Activated naive CD8-positive, alpha-beta T cell (primary cell): ENCODE measurements around the gene LIN28B.
"Not testable (repeated sequence)": the region's sequence is repeated elsewhere in the genome, so short reads cannot be mapped to it uniquely, and the experiment has no call there.

Experiments
- H3K27ac Mint-ChIP-seq: one replicate; pipeline ENCODE4 v1.8.0; 2021; ENCODE audit warnings: mixed read lengths
- H3K27me3 Mint-ChIP-seq: one replicate; pipeline ENCODE4 v1.8.0; 2021; ENCODE audit warnings: mixed read lengths
- H3K36me3 Mint-ChIP-seq: one replicate; pipeline ENCODE4 v1.8.0; 2021; ENCODE audit warnings: mixed read lengths
- H3K4me1 Mint-ChIP-seq: one replicate; pipeline ENCODE4 v1.8.0; 2021; ENCODE audit warnings: low read depth, mixed read lengths
- H3K4me3 Mint-ChIP-seq: one replicate; pipeline ENCODE4 v1.8.0; 2021; ENCODE audit warnings: mild to moderate bottlenecking, mixed read lengths
- H3K9me3 Mint-ChIP-seq: one replicate; pipeline ENCODE4 v1.8.0; 2021; ENCODE audit warnings: low read depth, mixed read lengths

LIN28B gene

GRCh38 chr6:105057160-105057559, 100.3 kb downstream of the LIN28B start:
- Mint-ChIP-seq H3K36me3 (no peaks in the 10 kb centered on the region), H3K4me3 (no peak overlapping the region), H3K27ac (no peak overlapping the region), H3K27me3 (peaks cover 14% of the 10 kb centered on the region), H3K9me3 (peaks cover 7% of the 10 kb centered on the region), H3K4me1 (no peaks in the 10 kb centered on the region)

GRCh38 chr6:105058316-105058715, 101.4 kb downstream of the LIN28B start:
- H3K4me1 Mint-ChIP-seq, result no peaks in the 10 kb centered on the region
- peaks cover 7% of the 10 kb centered on the region for H3K9me3 Mint-ChIP-seq
- no peak overlapping the region for H3K4me3 Mint-ChIP-seq
- H3K27ac Mint-ChIP-seq, result no peak overlapping the region
- peaks cover 17% of the 10 kb centered on the region for H3K27me3 Mint-ChIP-seq
- H3K36me3 Mint-ChIP-seq, result no peaks in the 10 kb centered on the region

- Mint-ChIP-seq H3K4me1 (no peaks in the 10 kb centered on the region), H3K27me3 (peaks cover 17% of the 10 kb centered on the region)
These were observed 101.9 kb downstream of the LIN28B start for GRCh38 chr6:105058846-105059245.

GRCh38 chr6:105066233-105066632, 109.3 kb downstream of the LIN28B start:
- Mint-ChIP-seq H3K4me3 (no peak overlapping the region), H3K9me3 (no peaks in the 10 kb centered on the region), H3K27ac (no peak overlapping the region), H3K27me3 (peaks cover 25% of the 10 kb centered on the region), H3K4me1 (no peaks in the 10 kb centered on the region), H3K36me3 (no peaks in the 10 kb centered on the region)

More at GRCh38 chr6:105058846-105059245, 101.9 kb downstream of the LIN28B start:
- no peaks in the 10 kb centered on the region for H3K36me3 Mint-ChIP-seq
- H3K4me3 Mint-ChIP-seq, result no peak overlapping the region
- H3K9me3 Mint-ChIP-seq, result peaks cover 7% of the 10 kb centered on the region
- H3K27ac Mint-ChIP-seq, result no peak overlapping the region

GRCh38 chr6:105066836-105067235, 109.9 kb downstream of the LIN28B start:
- Mint-ChIP-seq H3K27ac (no peak overlapping the region), H3K4me1 (no peaks in the 10 kb centered on the region), H3K9me3 (no peaks in the 10 kb centered on the region), H3K36me3 (no peaks in the 10 kb centered on the region), H3K4me3 (no peak overlapping the region), H3K27me3 (peaks cover 25% of the 10 kb centered on the region)

GRCh38 chr6:105067329-105067728, 110.4 kb downstream of the LIN28B start:
- H3K4me1 Mint-ChIP-seq, result no peaks in the 10 kb centered on the region
- peaks cover 23% of the 10 kb centered on the region for H3K27me3 Mint-ChIP-seq
- no peaks in the 10 kb centered on the region for H3K36me3 Mint-ChIP-seq
- H3K27ac Mint-ChIP-seq, result no peak overlapping the region
- no peaks in the 10 kb centered on the region for H3K9me3 Mint-ChIP-seq
- H3K4me3 Mint-ChIP-seq, result no peak overlapping the region

GRCh38 chr6:105068407-105068806, 111.5 kb downstream of the LIN28B start:
- Mint-ChIP-seq H3K36me3 (no peaks in the 10 kb centered on the region), H3K4me3 (no peak overlapping the region), H3K27ac (no peak overlapping the region)

GRCh38 chr6:105069821-105070445, 113.0 kb downstream of the LIN28B start:
- Mint-ChIP-seq H3K36me3 (no peaks in the 10 kb centered on the region), H3K27me3 (peaks cover 16% of the 10 kb centered on the region), H3K4me3 (no peak overlapping the region), H3K4me1 (no peaks in the 10 kb centered on the region), H3K9me3 (no peaks in the 10 kb centered on the region), H3K27ac (no peak overlapping the region)

More at GRCh38 chr6:105068407-105068806, 111.5 kb downstream of the LIN28B start:
- Mint-ChIP-seq H3K4me1 (no peaks in the 10 kb centered on the region), H3K9me3 (no peaks in the 10 kb centered on the region), H3K27me3 (peaks cover 21% of the 10 kb centered on the region)

- H3K36me3 Mint-ChIP-seq, result no peaks in the 10 kb centered on the region
- peaks cover 6% of the 10 kb centered on the region for H3K27me3 Mint-ChIP-seq
- no peaks in the 10 kb centered on the region for H3K9me3 Mint-ChIP-seq
- H3K4me1 Mint-ChIP-seq, result no peaks in the 10 kb centered on the region
- H3K27ac Mint-ChIP-seq, result no peak overlapping the region
- no peak overlapping the region for H3K4me3 Mint-ChIP-seq
These were observed 115.9 kb downstream of the LIN28B start for GRCh38 chr6:105072798-105073199.

- Mint-ChIP-seq H3K36me3 (no peaks in the 10 kb centered on the region), H3K27me3 (peaks cover 6% of the 10 kb centered on the region), H3K9me3 (no peaks in the 10 kb centered on the region), H3K27ac (no peak overlapping the region), H3K4me3 (no peak overlapping the region), H3K4me1 (no peaks in the 10 kb centered on the region)
These were observed 118.3 kb downstream of the LIN28B start for GRCh38 chr6:105075210-105075609.

- H3K27me3 Mint-ChIP-seq, H3K4me1 Mint-ChIP-seq: not testable (repeated sequence)
These were observed 119.5 kb downstream of the LIN28B start for GRCh38 chr6:105076418-105076817.

GRCh38 chr6:105077596-105078385, 120.9 kb downstream of the LIN28B start:
- H3K9me3 Mint-ChIP-seq, result no peaks in the 10 kb centered on the region
- H3K27ac Mint-ChIP-seq, result no peak overlapping the region
- H3K36me3 Mint-ChIP-seq, result no peaks in the 10 kb centered on the region
- no peak overlapping the region for H3K4me3 Mint-ChIP-seq
- H3K27me3 Mint-ChIP-seq, result peaks cover 5% of the 10 kb centered on the region
- H3K4me1 Mint-ChIP-seq, result no peaks in the 10 kb centered on the region

More at GRCh38 chr6:105076418-105076817, 119.5 kb downstream of the LIN28B start:
- not testable (repeated sequence) for H3K36me3 Mint-ChIP-seq, H3K9me3 Mint-ChIP-seq, H3K27ac Mint-ChIP-seq, H3K4me3 Mint-ChIP-seq

- no peak overlapping the region for H3K27ac Mint-ChIP-seq
- H3K27me3 Mint-ChIP-seq, result peaks cover 5% of the 10 kb centered on the region
- no peaks in the 10 kb centered on the region for H3K4me1 Mint-ChIP-seq
- no peaks in the 10 kb centered on the region for H3K9me3 Mint-ChIP-seq
- no peaks in the 10 kb centered on the region for H3K36me3 Mint-ChIP-seq
- H3K4me3 Mint-ChIP-seq, result no peak overlapping the region
These were observed 121.4 kb downstream of the LIN28B start for GRCh38 chr6:105078386-105078708.

GRCh38 chr6:105080279-105080678, 123.4 kb downstream of the LIN28B start:
- Mint-ChIP-seq H3K27me3 (peaks cover 5% of the 10 kb centered on the region), H3K9me3 (no peaks in the 10 kb centered on the region), H3K4me1 (no peaks in the 10 kb centered on the region)

GRCh38 chr6:105081662-105082061, 124.8 kb downstream of the LIN28B start:
- H3K9me3 Mint-ChIP-seq, H3K4me1 Mint-ChIP-seq, H3K4me3 Mint-ChIP-seq, H3K36me3 Mint-ChIP-seq, H3K27me3 Mint-ChIP-seq, H3K27ac Mint-ChIP-seq: not testable (repeated sequence)

More at GRCh38 chr6:105080279-105080678, 123.4 kb downstream of the LIN28B start:
- H3K36me3 Mint-ChIP-seq, result no peaks in the 10 kb centered on the region
- H3K27ac Mint-ChIP-seq, result no peak overlapping the region
- no peak overlapping the region for H3K4me3 Mint-ChIP-seq
